AG10803 (cell line): Measurements from ENCODE around the gene TFAP2D.

Experiments
- DNase-seq: peaks from one replicate; pipeline ENCODE4 v3.0.0; 2010; ENCODE audit warnings: low read depth
- H3K4me3 ChIP-seq: 2 replicates; pipeline ENCODE4 v1.5.1; 2011; ENCODE audit warnings: mild to moderate bottlenecking, low read length, control low read depth
- TF ChIP-seq, protein P1 (sequence below): conservative IDR thresholded peaks from 2 replicates; pipeline ENCODE4 v1.5.1; 2011; ENCODE audit warnings: mild to moderate bottlenecking, low read length, control low read depth, inconsistent platforms

Gene TFAP2D

DNA sequence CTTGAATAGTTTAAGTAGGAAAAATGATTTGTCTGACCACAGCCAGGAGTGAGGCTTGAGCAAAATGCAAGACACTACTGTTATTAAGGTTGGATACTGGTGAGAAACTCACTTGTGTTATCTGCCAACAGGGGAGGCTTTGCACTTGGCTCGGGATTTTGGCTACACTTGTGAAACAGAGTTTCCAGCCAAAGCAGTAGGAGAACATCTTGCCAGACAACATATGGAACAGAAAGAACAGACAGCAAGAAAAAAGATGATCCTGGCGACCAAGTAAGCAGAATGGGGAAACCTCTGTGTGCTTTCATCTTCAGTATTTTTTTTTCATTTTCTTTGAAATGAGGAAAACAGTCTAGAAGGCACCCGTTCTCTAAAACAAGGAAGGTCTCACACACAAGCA, 31.6 kb downstream of the TFAP2D start:
- no peak for DNase-seq
- TF ChIP-seq, protein P1, sequence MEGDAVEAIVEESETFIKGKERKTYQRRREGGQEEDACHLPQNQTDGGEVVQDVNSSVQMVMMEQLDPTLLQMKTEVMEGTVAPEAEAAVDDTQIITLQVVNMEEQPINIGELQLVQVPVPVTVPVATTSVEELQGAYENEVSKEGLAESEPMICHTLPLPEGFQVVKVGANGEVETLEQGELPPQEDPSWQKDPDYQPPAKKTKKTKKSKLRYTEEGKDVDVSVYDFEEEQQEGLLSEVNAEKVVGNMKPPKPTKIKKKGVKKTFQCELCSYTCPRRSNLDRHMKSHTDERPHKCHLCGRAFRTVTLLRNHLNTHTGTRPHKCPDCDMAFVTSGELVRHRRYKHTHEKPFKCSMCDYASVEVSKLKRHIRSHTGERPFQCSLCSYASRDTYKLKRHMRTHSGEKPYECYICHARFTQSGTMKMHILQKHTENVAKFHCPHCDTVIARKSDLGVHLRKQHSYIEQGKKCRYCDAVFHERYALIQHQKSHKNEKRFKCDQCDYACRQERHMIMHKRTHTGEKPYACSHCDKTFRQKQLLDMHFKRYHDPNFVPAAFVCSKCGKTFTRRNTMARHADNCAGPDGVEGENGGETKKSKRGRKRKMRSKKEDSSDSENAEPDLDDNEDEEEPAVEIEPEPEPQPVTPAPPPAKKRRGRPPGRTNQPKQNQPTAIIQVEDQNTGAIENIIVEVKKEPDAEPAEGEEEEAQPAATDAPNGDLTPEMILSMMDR: no peak
- no peak overlapping the region for H3K4me3 ChIP-seq

DNA sequence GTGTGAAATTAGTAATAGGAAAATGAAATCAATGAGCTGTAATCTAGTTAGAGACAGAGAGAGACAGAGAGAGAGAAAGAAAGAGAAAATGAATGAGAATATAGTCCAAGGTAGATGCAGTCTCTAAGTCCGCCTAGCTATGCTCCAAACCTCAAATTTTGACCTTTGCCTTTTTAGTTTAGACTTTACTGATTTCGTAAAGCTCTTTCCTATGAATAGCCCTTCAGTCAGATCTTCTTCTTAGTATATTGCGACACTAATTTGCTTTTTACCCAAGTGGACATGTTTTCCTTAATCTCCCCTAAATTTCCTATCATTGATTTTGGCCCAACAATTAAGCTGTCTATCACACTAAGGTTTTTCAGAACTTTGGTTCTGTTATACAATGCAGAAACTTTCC, 49.5 kb downstream of the TFAP2D start:
- no peak overlapping the region for H3K4me3 ChIP-seq
- DNase-seq: no peak

DNA sequence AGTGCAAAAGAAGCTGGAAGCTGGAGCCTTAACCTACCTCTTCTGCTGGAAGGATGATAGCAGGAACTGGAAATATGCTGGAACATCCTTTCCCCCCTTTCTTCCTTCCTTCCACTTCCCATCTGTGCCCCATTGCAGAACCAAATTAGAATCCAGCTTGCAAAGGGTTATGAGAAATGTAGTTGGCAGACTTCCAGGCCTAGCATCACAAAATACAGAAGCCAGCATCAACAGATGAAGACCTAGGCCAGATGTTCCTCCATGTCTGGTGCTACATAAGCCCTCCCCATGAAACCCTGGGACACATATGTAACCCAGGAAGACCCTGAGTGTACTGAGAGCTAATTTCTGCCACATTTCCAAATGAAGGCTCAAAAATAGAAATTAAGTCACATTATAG, 65.4 kb downstream of the TFAP2D start:
- no peak for DNase-seq
- H3K4me3 ChIP-seq: no peak overlapping the region
- TF ChIP-seq, protein P1: no peak

More for the DNA sequence above, 49.5 kb downstream of the TFAP2D start:
- TF ChIP-seq, protein P1: no peak

DNA sequence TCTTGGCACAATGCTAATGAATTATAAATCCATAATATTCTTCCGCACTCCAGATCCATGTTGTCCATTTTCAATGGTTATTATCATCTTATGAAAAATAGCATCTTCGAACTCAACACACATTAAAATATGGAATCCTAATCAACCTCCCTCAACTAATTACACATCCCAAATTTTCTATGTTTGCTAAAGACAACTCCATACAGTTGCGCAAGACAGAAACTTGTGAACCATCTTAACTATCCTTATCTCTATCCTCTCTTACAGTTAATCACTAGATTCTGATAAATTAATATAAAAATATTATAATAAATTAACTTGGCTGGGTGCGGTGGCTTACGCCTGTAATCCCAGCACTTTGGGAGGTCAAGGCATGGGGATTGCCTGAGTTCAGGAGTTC, 67.1 kb downstream of the TFAP2D start:
- DNase-seq: no peak
- H3K4me3 ChIP-seq: no peak overlapping the region
- TF ChIP-seq, protein P1: no peak

DNA sequence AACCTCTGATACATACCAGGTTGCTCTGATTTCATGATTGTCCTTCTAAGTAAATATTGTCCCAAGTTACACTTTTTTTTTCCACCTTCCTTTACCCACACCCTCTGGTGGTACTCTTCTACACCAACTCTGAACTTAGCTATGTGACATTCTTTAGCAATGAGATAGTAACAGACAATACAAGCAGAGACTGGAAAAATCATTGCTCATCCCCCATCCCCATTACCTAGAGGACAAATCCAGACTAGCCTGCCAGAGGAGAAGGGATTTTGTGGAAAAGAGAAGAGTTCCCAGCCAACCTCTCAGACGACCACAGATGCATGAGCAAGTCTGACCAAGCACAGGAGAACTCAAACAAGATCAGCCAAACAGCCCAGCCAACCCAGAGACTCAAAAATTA, 72.6 kb downstream of the TFAP2D start:
- TF ChIP-seq, protein P1: no peak

DNA sequence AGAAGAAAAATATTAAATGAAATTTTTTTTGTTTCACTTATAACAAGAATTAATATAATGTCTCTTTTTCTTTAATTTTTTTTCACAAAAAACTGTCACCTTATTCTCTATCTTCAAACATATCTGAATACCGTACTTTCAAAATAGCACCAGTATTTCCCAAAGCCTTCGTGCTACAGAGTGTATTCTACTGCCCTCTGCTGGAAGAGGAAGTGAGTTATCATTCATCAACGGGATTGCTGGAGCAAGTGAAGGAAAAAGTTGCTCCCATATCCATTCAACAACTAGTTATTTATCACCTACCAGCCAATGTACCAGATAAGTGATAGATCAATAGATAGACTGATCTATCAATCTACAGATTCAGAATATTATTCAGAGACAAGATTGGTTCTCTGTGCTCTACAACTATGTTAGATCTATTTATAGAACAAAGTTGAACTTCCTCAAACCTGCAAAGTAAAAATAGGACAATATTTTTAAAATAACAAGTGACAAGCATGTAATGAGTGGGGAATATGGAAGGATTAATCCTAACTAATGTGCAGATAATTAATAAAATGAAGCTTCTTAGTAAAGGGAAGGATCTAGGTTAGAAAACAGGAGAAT, 78.7 kb downstream of the TFAP2D start:
- no peak overlapping the region for H3K4me3 ChIP-seq
- peak; percentile 46 for DNase-seq
- TF ChIP-seq, protein P1: peak; percentile 89

More for the DNA sequence above, 72.6 kb downstream of the TFAP2D start:
- H3K4me3 ChIP-seq: no peak overlapping the region
- DNase-seq: no peak

DNA sequence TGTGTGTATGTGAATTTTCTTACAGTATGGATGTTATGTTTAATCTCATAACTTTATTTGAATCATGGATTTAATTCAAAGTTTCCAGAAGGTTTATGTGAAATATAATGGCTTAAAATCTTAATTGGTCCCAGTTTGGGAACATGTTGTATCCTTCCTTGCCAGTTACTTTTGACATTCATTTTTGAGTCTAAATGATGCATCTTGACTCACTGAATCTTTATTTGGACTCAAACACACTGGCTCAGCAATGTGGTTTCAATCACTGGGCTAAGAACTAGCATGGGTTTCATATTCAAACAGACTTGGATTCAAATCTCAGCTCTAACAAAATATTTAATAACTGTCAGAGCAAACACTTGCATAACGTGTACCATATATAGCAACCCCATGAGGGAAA, 79.4 kb downstream of the TFAP2D start:
- DNase-seq: no peak
- TF ChIP-seq, protein P1: no peak
- no peak overlapping the region for H3K4me3 ChIP-seq
